ENCODE results near the gene PNPLA7.

PNPLA7 gene

DNA sequence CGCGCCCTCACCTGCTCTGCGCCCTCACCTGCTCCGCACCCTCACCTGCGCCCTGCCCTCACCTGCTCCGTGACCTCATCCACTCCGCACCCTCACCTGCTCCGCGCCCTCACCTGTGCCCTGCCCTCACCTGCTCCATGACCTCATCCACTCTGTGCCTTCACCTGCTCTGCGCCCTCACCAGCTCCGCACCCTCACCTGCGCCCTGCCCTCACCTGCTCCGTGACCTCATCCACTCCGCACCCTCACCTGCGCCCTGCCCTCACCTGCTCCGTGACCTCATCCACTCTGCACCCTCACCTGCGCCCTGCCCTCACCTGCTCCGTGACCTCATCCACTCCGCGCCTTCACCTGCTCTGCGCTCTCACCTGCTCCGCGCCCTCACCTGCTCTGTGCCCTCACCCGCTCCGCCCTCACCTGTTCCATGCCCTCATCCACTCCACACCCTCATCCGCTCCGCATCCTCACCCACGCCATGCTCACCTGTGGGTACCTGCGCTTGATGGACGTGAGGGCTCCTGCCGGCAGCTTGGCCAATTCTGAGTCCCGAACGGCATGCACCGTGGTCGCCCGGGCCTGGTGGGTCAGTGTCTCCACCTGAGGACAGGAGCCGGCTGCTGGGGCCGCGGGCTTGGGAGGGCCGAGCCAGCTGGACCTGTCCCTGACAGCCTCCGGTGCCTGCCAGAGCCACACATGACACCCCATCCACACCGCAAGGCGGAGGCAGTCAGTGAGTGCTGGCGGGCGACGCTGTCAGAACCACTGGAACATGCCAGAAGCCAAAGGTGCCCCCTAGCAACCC lies 55.5 kb downstream of the PNPLA7 start:
- no peak for DNase-seq

DNA sequence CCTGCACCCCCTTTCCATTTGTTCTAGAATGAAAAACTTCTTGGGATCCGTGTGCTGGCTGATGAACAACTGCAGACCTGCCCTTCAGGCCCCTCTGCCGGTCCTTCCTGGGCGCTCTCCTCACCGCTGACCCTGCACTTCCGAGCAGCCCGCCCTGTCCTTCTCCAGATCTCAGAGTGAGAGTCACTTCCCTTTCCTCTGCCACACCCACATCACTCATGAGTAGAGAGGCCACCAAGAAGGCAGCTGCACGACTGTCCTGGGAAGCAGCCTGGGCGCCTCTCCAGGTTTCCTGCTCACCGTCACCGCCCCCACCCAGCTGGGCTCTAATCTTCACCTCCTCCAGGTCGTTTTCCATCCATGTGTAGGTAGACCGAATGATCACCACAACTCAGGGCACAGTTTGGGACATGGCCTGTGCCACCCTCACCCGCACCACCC lies 56.1 kb downstream of the PNPLA7 start:
- DNase-seq, result no peak

DNA sequence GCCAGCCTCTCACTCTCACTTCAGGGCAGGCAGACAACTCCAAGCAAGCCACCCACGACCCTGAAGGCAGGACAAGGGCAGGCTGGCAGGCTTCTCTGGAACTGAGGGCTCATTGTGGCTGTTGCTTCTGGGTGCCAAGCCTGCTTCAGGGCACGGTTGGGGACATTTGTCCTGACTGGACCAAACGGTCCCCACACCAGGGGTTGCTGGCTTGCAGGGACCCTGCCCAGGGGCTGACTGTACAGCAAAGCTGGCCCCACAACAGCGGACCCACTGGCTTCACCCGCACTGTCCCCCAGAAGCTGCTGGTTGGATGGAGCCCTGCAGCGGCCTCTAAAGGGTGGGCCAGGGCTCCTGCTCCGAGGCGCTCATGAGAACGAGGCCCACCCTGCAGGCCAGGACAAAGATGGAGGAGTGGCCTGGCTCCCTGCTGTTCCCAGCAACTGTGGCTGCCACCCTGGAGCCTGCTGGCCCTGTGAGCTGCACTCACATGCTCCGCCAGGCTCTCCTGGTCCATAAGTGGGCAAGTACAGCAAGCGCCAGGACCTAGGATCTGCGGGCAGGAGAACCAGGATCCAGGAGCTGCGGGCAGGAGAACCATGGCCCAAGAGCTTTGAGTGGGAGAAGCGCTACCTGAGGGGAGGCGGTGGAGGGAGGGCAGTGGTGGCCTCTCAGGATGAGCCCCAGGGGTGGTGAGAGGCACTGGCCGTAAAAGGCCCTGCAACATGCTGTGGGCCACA lies 56.7 kb downstream of the PNPLA7 start:
- DNase-seq, result no peak

- no peak for DNase-seq
These were observed 57.5 kb downstream of the PNPLA7 start for GRCh38 chr9:137492464-137493363.

DNA sequence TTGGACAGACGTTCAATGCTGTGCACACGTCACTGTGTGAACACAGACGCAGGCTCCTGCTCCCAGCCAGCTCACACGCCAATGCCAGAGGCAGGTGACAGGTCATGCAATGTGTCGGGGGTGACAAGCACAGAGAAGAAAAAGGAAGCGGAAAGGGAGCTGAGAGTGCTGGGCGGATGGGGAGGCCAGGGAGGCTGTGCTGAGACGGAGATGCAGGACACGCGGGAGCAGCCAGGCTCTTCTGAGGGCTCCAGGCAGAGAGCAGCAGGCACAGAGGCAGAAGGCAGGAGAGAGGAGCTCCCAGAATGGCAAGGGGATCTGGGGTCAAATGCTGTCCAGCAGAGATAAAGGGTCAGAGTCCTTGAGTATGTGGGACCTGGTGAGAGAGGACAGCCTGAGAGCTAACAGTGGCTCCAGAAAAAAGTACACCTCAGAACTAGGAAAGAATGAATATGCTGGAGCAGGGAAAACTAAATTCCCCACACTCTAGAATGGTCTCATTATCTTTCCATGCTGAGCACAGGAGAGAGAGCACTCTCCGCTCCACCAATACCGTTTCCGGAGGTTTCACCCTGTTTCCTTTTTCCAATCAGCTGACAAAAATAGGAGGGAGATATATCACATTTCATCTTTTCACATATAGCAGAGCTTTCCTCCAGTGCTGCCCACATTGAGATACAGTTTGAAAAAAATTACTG lies 58.3 kb downstream of the PNPLA7 start:
- no peak for DNase-seq

DNA sequence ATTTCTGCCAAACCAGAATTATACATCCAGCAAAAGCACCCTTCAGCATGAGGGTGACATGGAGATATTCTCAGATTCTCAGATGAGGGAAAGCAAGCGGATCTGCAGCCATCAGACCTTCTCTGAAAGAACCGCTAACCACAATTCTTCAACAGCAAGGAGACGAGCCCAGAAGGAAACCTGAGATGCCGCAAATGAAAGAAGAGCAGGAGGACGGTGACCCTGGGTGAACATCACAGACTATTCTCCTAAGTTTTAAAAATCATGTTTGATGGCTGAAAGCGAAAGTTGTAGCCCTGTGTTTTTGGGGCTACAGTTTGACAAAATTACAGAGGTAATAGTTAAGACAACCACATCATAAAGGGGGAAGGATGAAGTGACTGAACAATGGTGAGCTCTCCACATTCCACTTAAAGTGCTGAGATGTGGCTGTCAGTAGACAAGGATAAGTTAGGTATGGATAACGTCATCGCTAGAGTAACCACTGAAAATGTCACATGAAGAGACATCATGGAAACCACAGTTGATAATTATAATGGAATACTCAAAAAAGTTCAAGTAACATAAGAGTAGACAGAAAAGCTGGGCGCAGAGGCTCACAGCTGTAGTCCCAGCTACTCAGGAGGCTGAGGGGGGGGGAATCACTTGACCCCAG lies 59.5 kb downstream of the PNPLA7 start:
- DNase-seq, result no peak

DNA sequence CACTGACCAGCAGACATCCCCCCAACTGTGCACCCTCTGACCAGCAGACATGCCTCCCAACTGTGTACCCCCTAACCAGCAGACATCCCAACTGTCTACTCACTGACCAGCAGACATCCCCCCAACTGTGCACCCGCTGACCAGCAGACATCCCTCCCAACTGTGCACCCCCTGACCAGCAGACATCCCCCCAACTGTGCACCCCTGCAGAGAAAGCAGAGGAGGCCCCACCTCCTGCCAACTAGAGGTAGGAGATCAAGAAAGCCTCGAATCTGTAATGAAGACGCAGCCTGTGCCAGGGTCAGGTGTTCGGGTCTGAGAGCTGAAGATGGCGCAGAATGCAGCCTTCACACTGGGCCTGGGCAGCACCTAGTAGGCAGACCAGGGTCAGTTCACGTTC lies 61.3 kb downstream of the PNPLA7 start:
- DNase-seq, result no peak

GRCh38 chr9:137488327-137488653 lies 61.9 kb downstream of the PNPLA7 start:
- peak; percentile 21 for DNase-seq

DNA sequence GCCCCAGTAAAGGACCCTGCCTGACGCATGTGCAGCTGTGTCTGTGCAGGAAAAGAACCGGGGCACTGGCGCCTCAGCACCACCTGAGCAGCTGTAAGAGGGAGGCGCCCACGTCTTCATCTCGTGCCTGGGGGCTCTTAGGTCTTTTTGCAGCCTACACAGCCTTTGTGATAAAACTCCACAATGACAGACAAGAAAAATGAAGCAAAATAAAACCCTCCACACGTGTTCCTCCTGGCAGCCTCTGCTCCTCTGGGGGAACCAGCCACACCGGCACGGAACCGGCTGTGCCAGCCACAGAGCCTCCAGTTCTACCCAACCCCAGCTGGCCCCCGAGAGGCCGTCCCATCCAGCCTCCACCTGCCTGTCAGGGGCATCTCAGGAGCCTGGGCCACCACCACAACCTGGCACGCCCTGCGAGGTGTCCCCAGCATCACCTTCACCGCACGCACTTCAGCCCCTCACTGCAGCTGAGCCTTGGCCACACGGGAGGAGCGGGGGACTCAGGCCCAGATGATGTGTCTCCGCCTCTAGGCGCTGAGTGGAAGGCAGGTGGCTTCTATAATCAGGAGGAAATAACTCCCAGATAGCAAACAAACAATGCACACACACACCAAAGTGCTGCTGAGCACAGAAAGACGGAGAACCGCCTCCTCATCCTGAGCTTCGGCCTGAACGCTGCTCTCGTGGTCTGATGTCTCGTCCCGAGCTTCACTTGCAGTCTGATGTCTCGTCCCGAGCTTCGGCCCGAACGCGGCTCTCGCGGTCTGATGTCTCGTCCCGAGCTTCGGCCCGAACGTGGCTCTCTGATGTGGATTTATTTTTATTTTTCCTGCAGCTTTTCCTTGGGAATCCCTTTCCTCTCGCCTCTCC lies 62.5 kb downstream of the PNPLA7 start:
- no peak for DNase-seq

DNA sequence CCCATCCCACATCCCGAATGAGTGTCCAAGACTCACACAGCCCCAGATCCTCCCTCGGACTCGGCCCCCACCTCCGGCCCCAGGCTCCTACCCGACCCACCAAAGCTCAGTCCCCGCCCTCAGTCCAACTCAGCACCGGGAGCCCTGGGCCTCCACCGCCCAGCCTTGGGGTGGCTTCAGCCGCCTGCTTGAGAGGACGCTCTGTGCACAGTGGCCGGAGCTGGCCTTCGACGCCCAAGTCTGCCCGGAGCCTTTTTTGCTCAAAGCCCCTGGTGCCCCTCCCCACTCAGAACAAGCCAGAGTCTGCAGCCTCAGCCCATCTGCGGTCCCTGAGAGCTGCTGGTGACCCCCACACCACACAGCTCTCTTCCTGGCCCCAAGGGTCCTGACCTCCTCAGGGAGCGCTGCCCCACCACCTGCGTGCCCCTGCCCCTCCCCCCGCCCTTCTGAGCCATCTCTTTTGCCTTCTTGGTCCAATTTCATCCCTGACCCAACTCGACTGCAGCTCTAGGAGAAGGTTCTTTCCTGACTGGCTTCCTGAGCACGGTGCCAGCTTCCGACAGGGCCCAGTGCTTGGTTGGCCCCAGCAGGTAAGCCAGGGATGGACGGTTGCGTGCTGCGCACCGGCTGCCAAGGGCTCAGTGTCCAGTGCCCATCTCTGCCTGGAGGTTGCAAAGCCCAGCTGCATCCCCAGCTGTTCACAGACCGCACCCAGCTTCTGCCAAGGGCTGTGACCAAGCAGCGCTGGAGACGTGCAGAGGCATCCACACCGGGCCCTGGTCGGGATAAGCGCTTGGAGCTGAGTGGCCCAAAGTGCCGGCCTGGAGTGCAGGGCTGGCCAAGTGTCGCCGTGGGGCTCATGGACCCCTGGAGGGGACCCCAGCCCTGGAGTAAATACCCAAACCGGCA lies 63.4 kb downstream of the PNPLA7 start:
- no peak for DNase-seq

- no peak for DNase-seq
These were observed 64.1 kb downstream of the PNPLA7 start for GRCh38 chr9:137486141-137486490.

GRCh38 chr9:137485343-137486140 lies 64.7 kb downstream of the PNPLA7 start:
- no peak for DNase-seq

DNA sequence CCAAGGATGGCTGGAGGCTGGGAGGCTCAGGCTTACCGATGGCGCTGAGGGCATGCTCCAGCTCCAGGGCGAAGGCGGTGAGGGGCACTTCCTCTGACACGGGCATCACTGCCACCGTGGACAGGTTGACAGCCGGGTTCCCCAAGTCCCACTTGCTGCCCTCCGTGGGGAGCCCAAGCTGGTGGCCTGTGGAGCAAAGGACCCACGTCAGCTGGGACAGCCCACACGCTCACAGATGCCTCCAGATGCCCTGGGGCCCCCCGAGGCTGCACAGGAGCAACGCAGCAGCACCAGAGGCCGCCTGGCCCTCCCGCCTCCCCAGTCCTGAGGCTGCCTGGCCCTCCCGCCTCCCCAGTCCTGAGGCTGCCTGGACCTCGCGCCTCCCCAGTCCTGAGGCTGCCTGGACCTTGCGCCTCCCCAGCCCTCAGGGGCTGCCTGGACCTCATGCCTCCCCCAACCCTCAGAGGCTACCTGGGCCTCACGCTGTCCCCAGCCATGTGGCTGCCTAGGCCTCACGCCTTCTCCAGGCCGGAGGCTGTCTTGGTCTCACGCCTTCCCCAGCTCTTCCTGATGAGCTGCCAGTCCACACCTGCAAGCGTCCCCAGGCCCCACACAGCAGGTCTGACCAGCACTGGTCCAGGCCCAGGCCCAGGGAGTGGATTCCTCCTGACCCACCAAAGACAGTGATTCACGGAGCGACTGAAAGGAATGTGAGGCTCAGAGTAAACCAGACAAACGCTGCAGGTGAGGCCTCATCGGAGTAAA lies 65.5 kb downstream of the PNPLA7 start:
- no peak for DNase-seq

DNA sequence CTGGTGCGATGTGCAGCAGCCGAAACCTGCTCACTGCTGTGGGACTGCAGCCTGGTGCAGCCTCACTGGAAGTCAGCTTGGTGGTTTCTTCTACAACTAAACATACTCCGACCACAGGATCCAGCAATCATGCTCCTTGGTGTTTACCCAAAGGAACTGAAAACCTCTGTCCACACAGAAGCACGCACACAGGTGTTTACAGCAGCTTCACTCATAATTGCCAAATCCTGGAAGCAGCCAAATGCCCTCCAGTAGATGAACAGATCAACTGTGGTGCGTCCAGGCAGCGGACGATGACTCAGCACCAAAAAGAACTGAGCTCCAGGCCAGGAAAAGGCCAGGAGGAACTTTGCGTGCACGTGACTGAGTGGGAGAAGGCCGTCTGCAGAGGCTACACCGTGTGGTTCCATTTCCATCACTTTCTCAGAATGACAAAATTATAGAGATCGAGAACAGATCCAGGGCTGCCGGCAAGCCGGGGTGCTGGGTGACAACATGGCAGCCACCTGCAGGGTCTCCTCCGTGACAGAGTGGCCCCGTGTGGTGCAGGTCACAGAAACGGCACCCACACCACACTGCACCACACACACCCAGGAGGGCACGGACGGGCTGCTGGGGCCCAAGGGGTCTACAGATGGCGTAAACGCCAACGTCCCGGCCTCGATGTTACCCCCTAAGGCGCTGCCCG lies 68.0 kb downstream of the PNPLA7 start:
- no peak for DNase-seq

DNA sequence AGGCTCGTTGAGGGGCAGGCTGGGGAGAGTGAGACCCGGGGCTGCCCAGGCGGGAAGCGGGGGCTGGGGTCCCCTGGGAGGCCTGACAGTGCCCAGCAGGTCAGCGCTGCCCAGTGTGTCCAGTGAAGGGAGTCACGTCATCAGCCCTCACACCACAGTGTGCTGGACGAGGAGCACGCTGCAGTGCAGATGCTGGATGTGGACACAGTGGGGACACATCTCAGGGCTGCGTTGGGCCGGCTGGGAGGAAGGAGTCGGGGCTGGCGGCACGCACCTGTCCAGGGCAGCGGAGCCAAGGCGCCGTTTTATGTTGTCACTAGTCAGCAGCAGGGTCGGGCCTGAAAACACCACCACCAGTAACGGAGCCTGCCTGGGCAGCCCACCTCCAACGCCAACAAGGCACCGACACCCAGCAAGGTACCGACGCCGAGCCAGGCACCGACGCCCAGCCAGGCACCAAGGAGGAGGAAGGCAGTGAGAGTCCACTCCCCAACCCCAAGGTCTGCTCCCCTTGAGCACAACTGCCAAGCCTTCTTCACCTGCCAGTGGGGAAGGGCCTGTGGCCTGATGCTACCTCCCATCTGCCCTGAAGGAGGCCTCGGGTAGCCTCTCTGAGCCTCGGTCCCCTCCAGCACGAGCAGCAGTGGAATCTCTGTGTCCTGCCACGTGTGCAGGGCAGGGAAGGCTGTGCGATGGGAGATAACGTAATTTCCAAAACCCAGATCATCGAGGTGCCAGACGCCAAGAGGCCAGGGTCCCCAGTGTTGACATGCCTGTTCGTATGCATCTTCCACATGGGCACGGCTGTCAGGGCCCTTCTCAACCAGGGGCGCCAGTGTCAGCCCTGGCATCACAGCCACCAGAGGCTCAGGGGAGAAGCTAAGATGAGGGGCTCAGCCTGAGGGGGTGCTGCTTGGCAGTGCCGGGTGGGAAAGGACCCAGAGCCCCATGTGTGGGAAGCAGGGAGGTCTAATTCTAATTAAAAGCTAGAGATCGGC lies 69.2 kb downstream of the PNPLA7 start:
- no peak for DNase-seq
